Measurements from ENCODE around the gene PBX1.

PBX1 gene

DNA sequence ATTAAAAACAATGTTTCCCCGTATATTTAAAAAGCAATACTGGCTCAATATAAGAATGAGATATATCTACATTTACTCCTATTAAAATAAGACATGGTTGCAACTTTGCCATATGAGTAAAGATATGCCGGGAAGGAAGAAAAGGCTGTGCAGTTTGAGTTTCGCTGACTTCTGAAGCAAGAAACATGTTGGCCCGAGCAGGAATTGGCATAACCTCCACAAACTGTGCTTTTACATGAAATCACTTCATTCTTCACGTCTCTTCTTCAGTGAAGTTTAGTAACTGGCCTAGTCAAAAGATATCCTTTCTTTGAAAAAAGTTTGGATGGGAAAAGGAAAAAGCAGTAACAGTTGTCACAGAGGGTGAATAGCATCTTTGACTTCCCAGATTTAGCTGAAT is 342.0 kb downstream of the PBX1 start:
- no peak for DNase-seq

Data from stimulated activated naive CD4-positive, alpha-beta T cell treated with Interleukin-2 at 50 U/mL for 16 hours (primary cell).